HepG2 (cell line): ENCODE results near the gene SLC50A1. TPM values are rescaled to one million over a fixed set of nuclear protein-coding genes. Genes with fewer than 3 reads are reported as not detected.

Source experiments
- CHCHD3 ChIP-seq: sonication (generic); formaldehyde crosslinking; IDR thresholded peaks from 2 replicates; pipeline ENCODE4 v1.8.0; 2022; ENCODE audit warnings: mild to moderate bottlenecking, missing genetic modification reagents, moderate library complexity
- HNRNPLL ChIP-seq: fragments of 200-400 bp; formaldehyde crosslinking; IDR thresholded peaks from 2 replicates; pipeline ENCODE4 v1.6.1; 2017; ENCODE audit warnings: mild to moderate bottlenecking, low read depth, low read length; ENCODE audit not compliant: poor library complexity, severe bottlenecking
- KLF9 ChIP-seq: IDR thresholded peaks from 2 replicates; pipeline ENCODE4 v1.6.1; 2016; ENCODE audit warnings: low read depth
- NCOA2 ChIP-seq: sonication (generic); formaldehyde crosslinking; IDR thresholded peaks from 2 replicates; pipeline ENCODE4 v1.8.0; 2022; ENCODE audit warnings: inconsistent platforms
- ZBTB42 ChIP-seq: sonication (generic); formaldehyde crosslinking; IDR thresholded peaks from 2 replicates; pipeline ENCODE4 v1.5.0; 2020; ENCODE audit warnings: mild to moderate bottlenecking, missing genetic modification reagents
- ZKSCAN5 ChIP-seq: sonication (generic); formaldehyde crosslinking; IDR thresholded peaks from 2 replicates; pipeline ENCODE4 v1.5.1; 2020; ENCODE audit warnings: mild to moderate bottlenecking, missing genetic modification reagents
- ZNF225 ChIP-seq: sonication (generic); formaldehyde crosslinking; IDR thresholded peaks from 2 replicates; pipeline ENCODE4 v1.4.0; 2020; ENCODE audit warnings: mild to moderate bottlenecking, missing genetic modification reagents
- ZNF333 ChIP-seq: sonication (generic); formaldehyde crosslinking; IDR thresholded peaks from 2 replicates; pipeline ENCODE4 v1.4.0; 2020; ENCODE audit warnings: mild to moderate bottlenecking, missing genetic modification reagents, borderline replicate concordance
- ZNF501 ChIP-seq: sonication (generic); formaldehyde crosslinking; IDR thresholded peaks from 2 replicates; pipeline ENCODE4 v1.5.1; 2020; ENCODE audit warnings: mild to moderate bottlenecking, moderate library complexity, missing genetic modification reagents
- ZNF510 ChIP-seq: sonication (generic); formaldehyde crosslinking; IDR thresholded peaks from 2 replicates; pipeline ENCODE4 v1.4.0; 2020; ENCODE audit warnings: low read depth, mild to moderate bottlenecking, missing genetic modification reagents
- ZNF512B ChIP-seq: sonication (generic); formaldehyde crosslinking; IDR thresholded peaks from 2 replicates; pipeline ENCODE4 v1.5.1; 2020; ENCODE audit warnings: missing genetic modification reagents, mild to moderate bottlenecking, borderline replicate concordance
- ZNF703 ChIP-seq: sonication (generic); formaldehyde crosslinking; IDR thresholded peaks from 2 replicates; pipeline ENCODE4 v1.5.1; 2020; ENCODE audit warnings: missing genetic modification reagents, mild to moderate bottlenecking, moderate library complexity, borderline replicate concordance
- ZNF724P ChIP-seq: sonication (generic); formaldehyde crosslinking; IDR thresholded peaks from 2 replicates; pipeline ENCODE4 v1.8.0; 2022; ENCODE audit warnings: missing genetic modification reagents, borderline replicate concordance
- ZNF776 ChIP-seq: sonication (generic); formaldehyde crosslinking; IDR thresholded peaks from 2 replicates; pipeline ENCODE4 v1.4.0; 2020; ENCODE audit warnings: mild to moderate bottlenecking, missing genetic modification reagents
- ZZZ3 ChIP-seq: sonication (generic); formaldehyde crosslinking; IDR thresholded peaks from 2 replicates; pipeline ENCODE4 v1.4.0; 2020; ENCODE audit warnings: missing genetic modification reagents, mild to moderate bottlenecking, borderline replicate concordance
- polyA plus RNA-seq, 8 experiments: library from polyadenylated mRNA; depleted of rRNA in 3 of 8; stranded (reverse) in 7 of 8; unstranded in 1 of 8; fragments of >200 nt; fragmentation: Illumina TruSeq in 4 of 8; extraction: Trizol in 4 of 8; gene quantifications; 2 replicates each; pipeline versions ENCODE4 v1.2.1 to v1.2.3, GENCODE V29; 2011 to 2016; ENCODE audit warnings: low read depth in 4 of 8, missing spikeins in 1 of 8, mixed read lengths in 1 of 8; ENCODE audit not compliant: insufficient read depth in 1 of 8
- total RNA-seq, 5 experiments: library from RNA; depleted of rRNA; stranded (reverse); fragments of >200 nt; fragmentation: Illumina TruSeq; extraction: Trizol; gene quantifications; 2 replicates each; pipeline ENCODE4 v1.2.3, GENCODE V29; 2016; ENCODE audit warnings: low read depth in 1 of 5
- TF ChIP-seq, protein P1 (sequence below): sonication (generic); formaldehyde crosslinking; conservative IDR thresholded peaks from 2 replicates; pipeline ENCODE4 v1.4.0; 2020; ENCODE audit warnings: missing genetic modification reagents
- TF ChIP-seq, protein P2 (sequence below): sonication (generic); formaldehyde crosslinking; IDR thresholded peaks from 2 replicates; pipeline ENCODE4 v1.8.0; 2022; ENCODE audit warnings: mild to moderate bottlenecking, missing genetic modification reagents
- TF ChIP-seq, protein P3 (sequence below): sonication (generic); formaldehyde crosslinking; IDR thresholded peaks from 2 replicates; pipeline ENCODE4 v1.4.0; 2020; ENCODE audit warnings: mild to moderate bottlenecking, missing genetic modification reagents

SLC50A1 gene
- total and polyA plus RNA-seq, 2 of the 13 experiments (the other 11 are each of a cell fraction or from before 2014, with no cell fraction given): 22.5 to 46.8 TPM

- peak; percentile 93 for TF ChIP-seq NCOA2 (CRISPR knock-in tag)
- TF ChIP-seq CHCHD3 (CRISPR knock-in tag): no peak
- TF ChIP-seq ZNF225 (CRISPR knock-in tag): peak; percentile 87; the same call in 1 of the 2 replicates
- peak; percentile 52; the same call in 1 of the 2 replicates for TF ChIP-seq KLF9 (CRISPR knock-in tag)
- TF ChIP-seq ZNF510 (CRISPR knock-in tag): peak; percentile 62
- peak; percentile 83 for TF ChIP-seq ZNF724P (CRISPR knock-in tag)
- TF ChIP-seq ZNF512B (CRISPR knock-in tag): no peak
- peak; percentile 95 for TF ChIP-seq HNRNPLL
- peak; percentile 79; the same call in 1 of the 2 replicates for TF ChIP-seq ZNF703 (CRISPR knock-in tag)
- TF ChIP-seq, protein P1, sequence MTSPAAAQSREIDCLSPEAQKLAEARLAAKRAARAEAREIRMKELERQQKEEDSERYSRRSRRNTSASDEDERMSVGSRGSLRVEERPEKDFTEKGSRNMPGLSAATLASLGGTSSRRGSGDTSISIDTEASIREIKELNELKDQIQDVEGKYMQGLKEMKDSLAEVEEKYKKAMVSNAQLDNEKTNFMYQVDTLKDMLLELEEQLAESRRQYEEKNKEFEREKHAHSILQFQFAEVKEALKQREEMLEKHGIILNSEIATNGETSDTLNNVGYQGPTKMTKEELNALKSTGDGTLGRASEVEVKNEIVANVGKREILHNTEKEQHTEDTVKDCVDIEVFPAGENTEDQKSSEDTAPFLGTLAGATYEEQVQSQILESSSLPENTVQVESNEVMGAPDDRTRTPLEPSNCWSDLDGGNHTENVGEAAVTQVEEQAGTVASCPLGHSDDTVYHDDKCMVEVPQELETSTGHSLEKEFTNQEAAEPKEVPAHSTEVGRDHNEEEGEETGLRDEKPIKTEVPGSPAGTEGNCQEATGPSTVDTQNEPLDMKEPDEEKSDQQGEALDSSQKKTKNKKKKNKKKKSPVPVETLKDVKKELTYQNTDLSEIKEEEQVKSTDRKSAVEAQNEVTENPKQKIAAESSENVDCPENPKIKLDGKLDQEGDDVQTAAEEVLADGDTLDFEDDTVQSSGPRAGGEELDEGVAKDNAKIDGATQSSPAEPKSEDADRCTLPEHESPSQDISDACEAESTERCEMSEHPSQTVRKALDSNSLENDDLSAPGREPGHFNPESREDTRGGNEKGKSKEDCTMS (CRISPR knock-in tag): 0 out of 2 replicates have a peak, but pooled peaks have one; percentile 47
- TF ChIP-seq ZKSCAN5: peak; percentile 66; the same call in 1 of the 2 replicates
- peak; percentile 26; the same call in 1 of the 2 replicates for TF ChIP-seq ZNF333 (CRISPR knock-in tag)
- peak; percentile 87 for TF ChIP-seq ZNF776 (CRISPR knock-in tag)
- peak; percentile 79; the same call in 1 of the 2 replicates for TF ChIP-seq ZZZ3 (CRISPR knock-in tag)
- TF ChIP-seq, protein P2, sequence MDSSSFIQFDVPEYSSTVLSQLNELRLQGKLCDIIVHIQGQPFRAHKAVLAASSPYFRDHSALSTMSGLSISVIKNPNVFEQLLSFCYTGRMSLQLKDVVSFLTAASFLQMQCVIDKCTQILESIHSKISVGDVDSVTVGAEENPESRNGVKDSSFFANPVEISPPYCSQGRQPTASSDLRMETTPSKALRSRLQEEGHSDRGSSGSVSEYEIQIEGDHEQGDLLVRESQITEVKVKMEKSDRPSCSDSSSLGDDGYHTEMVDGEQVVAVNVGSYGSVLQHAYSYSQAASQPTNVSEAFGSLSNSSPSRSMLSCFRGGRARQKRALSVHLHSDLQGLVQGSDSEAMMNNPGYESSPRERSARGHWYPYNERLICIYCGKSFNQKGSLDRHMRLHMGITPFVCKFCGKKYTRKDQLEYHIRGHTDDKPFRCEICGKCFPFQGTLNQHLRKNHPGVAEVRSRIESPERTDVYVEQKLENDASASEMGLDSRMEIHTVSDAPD (CRISPR knock-in tag): peak; percentile 92
- TF ChIP-seq, protein P3, sequence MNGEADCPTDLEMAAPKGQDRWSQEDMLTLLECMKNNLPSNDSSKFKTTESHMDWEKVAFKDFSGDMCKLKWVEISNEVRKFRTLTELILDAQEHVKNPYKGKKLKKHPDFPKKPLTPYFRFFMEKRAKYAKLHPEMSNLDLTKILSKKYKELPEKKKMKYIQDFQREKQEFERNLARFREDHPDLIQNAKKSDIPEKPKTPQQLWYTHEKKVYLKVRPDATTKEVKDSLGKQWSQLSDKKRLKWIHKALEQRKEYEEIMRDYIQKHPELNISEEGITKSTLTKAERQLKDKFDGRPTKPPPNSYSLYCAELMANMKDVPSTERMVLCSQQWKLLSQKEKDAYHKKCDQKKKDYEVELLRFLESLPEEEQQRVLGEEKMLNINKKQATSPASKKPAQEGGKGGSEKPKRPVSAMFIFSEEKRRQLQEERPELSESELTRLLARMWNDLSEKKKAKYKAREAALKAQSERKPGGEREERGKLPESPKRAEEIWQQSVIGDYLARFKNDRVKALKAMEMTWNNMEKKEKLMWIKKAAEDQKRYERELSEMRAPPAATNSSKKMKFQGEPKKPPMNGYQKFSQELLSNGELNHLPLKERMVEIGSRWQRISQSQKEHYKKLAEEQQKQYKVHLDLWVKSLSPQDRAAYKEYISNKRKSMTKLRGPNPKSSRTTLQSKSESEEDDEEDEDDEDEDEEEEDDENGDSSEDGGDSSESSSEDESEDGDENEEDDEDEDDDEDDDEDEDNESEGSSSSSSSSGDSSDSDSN: peak; percentile 94
- no peak; the same call in 1 of the 2 replicates for TF ChIP-seq ZBTB42 (CRISPR knock-in tag)
- peak; percentile 86; the same call in 1 of the 2 replicates for TF ChIP-seq ZNF501 (CRISPR knock-in tag)
These were observed 9.6 kb upstream of the SLC50A1 start (continued) for GRCh38 chr1:155125946-155126555.
